ENCODE measurements around the gene PHACTR1. TPM values are rescaled to one million over a fixed set of nuclear protein-coding genes. Genes with fewer than 3 reads are reported as not detected.

The PHACTR1 gene
- total RNA-seq, 1 donor from 2014 or later, result 7.9 TPM

DNA sequence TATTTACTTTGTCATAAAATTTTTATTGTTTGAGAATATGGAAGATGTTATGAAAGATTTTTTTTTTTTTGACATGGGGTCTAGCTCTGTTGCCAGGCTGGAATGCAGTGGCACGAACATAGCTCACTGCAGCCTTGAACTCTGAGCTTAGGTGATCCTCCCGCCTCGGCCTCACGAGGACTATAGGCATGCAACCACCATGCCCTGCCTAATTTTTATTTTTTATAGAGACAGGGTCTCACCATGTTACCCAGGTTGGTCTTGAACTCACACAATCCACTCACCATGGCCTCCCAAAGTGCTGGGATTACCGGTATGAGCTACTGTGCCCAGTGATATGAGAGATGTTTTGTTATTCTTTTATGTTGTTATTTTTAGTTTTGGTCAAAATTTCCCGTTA is 316.0 kb downstream of the PHACTR1 start:
- ATAC-seq, result no peak
- DNase-seq (ENCODE audit: low spot score), result no peak
- intact Hi-C loops (cut with DNase I), result no loop called here

DNA sequence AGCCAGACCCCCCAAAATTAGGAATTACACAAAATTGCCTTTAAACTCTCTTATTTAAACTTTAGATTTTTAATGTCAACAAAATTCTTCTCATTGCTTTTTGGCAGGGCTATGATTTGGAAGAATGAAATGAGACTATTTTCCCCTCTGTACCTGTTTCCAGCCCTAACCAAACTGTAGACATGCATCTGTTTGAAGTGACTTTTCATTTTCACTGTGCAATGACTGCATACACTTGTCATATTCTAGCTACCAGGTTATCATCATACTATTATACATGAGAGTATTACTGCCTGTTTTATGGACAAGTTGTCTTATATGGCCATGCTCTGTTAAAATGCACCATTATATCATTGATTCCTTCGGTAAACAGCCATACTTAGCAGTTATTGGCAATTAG is 316.6 kb downstream of the PHACTR1 start:
- DNase-seq (ENCODE audit: low spot score) (no peak), ATAC-seq (no peak)
- intact Hi-C loops (cut with DNase I), result no loop called here

DNA sequence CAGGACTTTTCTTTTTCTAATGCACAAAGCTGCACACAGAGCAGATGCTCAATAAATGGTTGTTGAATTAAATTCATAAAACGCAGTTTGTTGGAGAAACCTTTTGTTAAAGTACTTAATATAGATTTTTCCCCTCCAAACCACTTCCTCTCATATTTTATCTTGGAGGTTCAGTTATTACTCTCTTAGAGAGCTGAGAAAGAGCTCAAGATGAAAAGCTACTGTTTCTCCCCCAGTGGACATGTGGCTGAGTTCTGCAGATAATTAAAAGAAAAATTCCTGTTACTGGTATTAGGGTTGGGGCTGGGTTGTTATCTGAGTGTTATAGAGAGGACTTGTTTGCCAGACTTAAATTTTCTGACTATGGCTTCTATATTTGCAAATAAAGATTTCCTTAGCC is 317.7 kb downstream of the PHACTR1 start:
- no peak for DNase-seq (ENCODE audit: low spot score)
- intact Hi-C loops (cut with DNase I), result no loop called here
- no peak for ATAC-seq

DNA sequence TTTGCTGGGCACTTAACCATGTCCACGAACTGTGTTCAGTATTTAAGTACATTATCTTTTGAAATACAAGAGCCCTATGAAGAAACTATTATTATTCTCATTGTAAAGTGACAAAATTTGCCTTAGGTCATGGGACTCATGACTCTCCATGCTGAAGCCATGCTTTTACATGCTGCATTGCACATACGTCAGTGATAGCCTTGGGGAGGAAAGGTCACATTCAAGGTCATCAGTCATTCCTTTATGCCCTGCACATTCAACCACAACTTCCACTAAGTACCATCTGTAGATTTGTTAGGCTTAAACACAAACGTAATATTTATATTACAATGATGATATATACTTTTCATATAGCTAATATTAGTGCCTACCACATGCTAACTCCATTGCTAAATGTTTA is 319.0 kb downstream of the PHACTR1 start:
- ATAC-seq (no peak), DNase-seq (ENCODE audit: low spot score) (no peak)
- intact Hi-C loops (cut with DNase I), result no loop called here

DNA sequence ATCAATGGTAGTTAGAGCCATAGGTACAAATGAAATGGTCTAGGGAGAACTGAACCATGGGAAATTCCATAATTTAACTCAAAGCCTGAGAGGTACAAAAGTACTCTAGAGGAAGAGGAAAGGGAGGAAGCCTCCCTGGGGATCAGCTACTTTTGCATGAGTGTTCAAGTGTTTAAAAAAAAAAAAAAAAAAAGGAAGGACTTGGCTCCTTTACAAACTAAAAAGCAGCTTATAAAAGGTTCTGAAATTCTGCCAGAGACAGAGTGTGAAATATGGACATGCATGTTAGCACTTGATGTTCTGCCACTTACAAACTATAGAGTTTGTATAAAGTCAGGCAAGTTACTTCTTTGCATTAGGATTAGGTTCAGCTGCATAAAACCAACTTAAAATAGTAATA is 321.7 kb downstream of the PHACTR1 start:
- intact Hi-C loops (cut with DNase I), result no loop called here
- no peak for ATAC-seq
- no peak for DNase-seq (ENCODE audit: low spot score)

DNA sequence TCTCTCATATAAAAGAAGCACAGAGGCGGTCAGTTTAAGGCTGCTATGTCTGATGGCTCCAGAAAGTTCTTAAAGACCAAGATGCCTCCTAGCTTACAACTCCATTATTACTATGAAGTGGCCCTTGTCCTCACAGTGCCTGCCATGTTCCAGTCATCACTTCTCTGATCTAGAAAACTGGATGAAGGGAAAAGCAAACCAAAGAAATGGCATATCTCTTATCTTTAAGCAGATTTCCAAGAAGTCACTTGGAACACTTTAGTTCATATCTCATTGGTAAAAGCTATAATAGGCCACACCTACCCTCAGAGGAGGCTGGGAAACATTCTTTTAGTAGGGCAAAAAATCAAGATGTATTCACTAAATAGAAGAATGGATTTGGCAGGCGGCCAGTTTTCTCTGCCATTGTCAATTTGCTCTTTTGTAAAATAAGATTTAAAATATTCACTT is 322.2 kb downstream of the PHACTR1 start:
- DNase-seq (ENCODE audit: low spot score) (peak; percentile 59), ATAC-seq (no peak)
- intact Hi-C loops (cut with DNase I), result no loop called here

DNA sequence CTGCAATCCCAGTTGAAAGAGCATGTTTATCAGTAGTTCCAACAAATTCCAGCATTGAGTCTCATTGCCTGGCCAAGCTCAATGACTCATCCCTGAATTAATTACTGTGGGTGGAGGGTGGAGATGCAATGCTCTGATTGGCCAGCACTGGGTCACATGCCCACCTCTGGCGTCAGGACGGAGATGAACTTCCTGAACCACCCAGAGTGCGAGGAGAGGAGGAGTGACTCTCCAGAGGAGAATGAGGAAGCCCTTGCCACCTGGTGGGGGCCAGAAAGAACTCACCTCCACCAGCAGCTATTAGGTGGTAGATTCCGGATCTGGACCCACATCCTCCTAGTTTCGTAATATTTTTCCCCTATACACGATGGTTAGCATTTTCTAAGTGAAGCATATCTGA is 327.8 kb downstream of the PHACTR1 start:
- intact Hi-C loops (cut with DNase I), result no loop called here
- DNase-seq (ENCODE audit: low spot score), result no peak
- no peak for ATAC-seq

DNA sequence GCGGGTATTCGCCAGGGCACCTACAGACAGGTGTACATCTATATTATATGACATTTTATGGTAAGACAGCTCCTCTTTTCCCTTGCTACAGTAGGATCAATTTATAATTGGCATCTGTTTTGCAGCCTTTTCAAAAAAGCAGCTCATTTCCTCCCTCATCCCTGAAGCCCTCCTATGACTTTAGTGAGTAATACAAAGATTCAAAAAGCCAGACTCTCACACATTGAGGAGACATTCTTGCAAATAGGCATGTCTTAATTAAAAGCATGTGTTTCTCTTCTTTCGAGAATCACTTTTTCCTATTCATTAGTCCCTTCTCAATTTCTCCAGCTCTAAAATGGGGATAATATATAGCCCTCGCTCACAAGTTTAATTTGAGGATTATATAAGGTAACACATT is 328.3 kb downstream of the PHACTR1 start:
- DNase-seq (ENCODE audit: low spot score) (no peak), ATAC-seq (no peak)
- intact Hi-C loops (cut with DNase I), result no loop called here

DNA sequence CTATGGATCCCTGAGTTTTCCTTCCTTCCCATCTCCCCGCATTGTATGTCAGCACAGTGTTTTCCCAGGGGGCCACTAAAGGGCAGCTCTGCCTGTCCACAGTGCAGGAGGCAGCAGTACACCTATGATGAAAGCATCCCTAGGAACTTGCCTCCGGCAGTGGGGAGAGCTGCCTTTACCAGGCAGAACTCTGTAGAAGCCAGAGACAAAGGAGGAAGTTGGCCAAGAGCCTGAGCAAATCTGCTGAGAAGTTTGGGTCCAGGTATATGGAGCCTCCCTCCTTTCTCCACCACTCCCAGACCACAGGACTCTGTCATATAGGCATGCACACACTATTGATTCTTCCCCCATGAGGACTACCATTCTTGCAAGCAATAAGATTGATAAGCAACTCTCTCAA is 329.1 kb downstream of the PHACTR1 start:
- ATAC-seq, result no peak

DNA sequence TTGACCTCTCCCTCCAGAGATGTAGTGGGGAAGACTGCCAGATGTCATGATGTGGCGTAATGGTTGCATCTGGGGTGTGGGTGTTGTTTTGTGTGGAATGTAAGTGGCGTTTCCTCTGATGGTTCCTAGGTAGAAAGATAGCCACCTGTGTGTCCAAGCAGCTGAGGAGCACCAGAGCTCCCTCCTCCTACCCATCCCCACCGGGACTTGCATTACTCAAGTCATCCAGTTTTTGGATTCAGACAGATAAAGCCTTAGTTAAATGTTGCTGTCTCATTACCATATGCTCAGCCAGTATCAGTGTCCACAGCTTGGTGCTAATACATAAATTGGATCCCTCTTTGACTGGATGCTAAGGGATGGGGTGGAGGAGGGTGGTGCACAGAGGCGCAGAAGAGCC is 329.5 kb downstream of the PHACTR1 start:
- intact Hi-C loops (cut with DNase I), result no loop called here
- no peak for DNase-seq (ENCODE audit: low spot score)
- no peak for ATAC-seq

More for the DNA sequence above, 329.1 kb downstream of the PHACTR1 start:
- DNase-seq (ENCODE audit: low spot score), result no peak
- intact Hi-C loops (cut with DNase I), result no loop called here

DNA sequence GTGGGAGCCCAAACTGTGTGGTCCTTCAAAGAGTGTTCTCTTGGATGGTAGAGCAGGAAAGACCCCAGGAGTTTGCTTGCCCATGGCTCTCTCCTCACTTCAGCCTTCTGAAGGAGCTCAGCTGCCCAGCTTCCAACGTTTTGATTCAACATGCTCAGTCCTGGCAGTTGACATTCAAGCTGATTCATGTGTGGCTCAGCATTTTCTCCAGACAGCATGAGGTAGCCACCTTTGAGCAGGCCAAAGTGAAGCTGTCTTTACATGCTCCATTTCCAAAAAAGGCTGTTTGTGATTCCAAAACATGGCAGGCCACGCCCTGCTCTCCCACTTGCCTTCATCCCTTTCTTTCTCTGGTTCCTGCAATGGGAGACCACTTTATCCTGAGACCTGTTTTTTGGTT is 331.5 kb downstream of the PHACTR1 start:
- DNase-seq (ENCODE audit: low spot score), result no peak
- intact Hi-C loops (cut with DNase I), result no loop called here
- no peak for ATAC-seq

DNA sequence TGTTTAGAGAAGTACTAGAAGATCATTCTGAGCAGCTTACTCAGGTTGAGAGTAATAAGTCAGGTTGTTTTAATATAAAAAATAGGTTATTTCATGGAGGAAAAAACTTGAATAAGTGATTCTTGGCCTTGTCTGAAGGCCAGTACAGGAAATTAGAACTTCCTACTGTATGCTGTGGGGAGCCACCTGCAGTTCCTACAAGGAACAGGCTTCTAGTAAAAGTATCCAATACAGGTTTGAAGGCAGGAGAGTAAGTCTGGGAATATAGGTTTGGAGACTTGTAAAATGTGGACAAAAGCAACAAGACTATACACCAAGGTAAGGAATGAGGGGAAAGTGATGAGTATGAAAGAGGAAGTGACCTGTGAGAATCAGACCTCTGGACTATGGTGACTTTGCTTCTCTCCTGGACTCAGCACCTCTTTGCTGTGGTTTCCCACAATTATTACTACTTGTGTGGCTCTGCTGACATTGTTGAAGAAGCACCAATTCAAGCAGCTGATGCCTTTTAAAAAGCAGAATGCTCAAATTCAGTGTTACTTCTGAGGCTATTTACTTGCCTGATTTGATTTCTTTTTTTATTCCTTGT is 333.2 kb downstream of the PHACTR1 start:
- DNase-seq (ENCODE audit: low spot score) (no peak), ATAC-seq (no peak)
- intact Hi-C loops (cut with DNase I), result no loop called here

DNA sequence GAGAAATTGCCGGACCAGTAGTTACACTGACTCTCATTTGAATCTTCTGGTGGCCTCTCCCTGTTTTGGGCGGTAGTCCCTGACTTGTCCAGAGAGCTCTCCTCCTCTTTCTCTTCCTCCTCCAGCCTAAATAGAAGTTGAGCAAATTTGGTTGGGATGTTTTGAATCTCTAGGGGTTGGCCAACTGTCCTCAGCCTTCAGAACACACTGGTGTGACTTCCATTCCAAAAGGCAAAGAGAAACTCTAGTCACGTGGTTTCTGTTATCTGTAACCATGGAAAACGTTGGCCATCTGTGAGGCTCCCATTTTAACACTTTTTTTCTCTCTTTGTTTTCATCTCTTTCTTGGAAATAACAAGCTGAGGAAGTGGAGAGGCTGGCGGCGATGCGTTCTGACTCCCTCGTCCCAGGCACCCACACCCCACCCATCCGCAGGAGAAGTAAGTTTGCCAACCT is 336.5 kb downstream of the PHACTR1 start:
- ATAC-seq, result no peak
- intact Hi-C loops (cut with DNase I), result no loop called here
- no peak for DNase-seq (ENCODE audit: low spot score)

DNA sequence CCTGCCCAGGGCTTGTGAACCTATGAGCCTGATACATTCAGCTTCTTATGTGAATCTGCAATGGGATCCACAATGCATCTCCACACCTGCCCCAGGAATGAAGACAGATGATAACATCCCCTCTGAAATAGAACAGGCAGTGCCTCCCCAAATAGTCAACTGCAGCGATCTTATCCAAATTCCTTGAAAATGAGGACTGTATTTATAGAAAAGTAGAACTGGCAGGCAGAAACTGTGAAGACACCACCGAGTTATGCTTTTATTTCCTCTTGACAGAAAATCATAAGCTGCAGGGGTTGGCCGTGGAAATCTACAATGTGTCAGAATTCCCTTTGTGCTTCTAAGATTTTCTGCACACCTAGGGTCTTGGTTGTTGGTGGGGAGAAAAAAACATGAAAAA is 341.5 kb downstream of the PHACTR1 start:
- intact Hi-C loops (cut with DNase I), result no loop called here

DNA sequence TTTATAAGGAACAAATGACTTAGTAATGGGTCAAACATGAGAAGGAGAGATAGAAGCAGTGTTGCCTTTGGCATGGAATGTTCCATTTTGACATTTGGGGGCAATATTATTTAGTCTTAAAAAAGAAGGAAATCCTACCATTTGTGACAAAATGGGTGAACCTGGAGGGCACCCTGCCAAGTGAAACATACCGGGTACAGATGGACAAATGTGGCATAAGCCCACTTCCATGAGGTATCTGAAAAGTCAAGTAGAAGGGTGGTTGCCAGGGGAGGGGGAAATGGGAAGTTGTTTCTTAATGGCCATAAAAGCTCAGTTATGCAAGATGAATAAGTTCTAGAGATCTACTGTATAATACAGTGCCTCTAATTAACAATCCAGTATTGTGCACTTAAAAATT is 342.5 kb downstream of the PHACTR1 start:
- intact Hi-C loops (cut with DNase I), result no loop called here
- DNase-seq (ENCODE audit: low spot score), result no peak
- ATAC-seq, result no peak

More for the DNA sequence above, 341.5 kb downstream of the PHACTR1 start:
- DNase-seq (ENCODE audit: low spot score), result no peak
- ATAC-seq, result no peak

DNA sequence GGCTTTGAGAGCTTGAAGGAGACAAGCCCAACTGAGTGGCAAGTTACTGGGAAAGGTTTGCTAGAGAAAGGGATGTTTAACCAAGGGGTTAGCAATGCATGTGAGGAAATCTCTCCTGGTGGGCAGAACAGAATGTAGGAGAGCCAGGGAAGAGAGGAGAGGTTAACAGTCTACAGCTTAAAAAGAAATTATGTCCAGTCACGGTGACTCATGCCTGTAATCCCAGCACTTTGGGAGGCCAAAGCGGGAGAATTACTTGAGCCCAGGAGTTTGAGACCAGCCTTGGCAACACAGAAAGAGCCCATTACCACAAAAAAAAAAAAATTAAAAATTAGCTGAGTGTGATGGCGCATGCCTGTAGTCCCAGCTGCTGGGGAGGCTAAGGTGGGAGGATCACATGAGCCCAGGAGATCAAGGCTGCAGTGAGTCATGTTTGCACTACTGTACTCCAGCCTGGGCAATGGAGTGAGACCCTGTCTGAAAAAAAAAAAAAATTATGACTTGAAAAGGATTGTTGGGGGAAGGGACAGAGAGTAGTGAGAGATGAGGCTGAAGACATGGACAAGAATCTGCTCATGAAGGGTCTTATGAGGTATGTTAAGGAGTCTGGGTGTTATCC is 346.8 kb downstream of the PHACTR1 start:
- DNase-seq (ENCODE audit: low spot score) (no peak), ATAC-seq (no peak)
- intact Hi-C loops (cut with DNase I), result no loop called here

DNA sequence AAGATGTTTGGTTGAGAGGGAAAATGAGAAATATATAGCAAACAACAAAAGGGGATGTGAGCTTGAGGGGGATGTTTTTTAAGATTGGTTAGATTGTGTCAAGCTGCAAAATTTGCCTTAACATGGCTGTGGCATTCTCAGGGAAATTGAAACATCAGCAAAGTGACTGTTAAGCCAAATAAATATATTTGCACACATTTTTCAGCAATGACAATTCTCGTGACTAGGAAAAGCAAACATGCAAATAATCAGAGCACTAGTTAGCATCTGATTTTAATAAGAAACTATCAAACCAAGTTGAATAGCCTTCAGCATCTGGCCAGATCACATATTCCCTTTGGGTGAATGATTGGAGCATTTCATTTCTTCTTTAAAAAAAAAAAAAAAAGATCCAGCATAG is 349.0 kb downstream of the PHACTR1 start:
- no peak for ATAC-seq
- intact Hi-C loops (cut with DNase I), result no loop called here
- DNase-seq (ENCODE audit: low spot score), result no peak

DNA sequence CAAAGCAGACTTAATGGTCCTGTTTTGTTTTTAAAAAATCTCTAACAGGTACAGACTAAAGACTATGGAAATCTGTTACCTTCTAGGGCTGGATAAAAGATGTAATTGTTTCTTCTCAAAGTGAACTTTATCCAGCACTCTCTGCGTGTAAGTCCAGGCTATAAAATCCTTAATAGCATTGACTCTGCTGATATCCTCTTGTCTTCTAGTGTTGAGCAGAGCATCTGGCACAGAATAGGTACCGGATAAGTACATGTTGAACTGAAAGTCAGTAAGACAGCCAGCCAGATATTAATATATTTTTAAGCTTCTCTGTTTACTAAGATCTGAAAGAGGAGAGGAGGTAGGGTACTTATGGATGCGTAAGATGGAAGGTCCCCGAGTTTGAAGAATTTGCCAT is 349.5 kb downstream of the PHACTR1 start:
- no peak for DNase-seq (ENCODE audit: low spot score)
- intact Hi-C loops (cut with DNase I), result no loop called here
- no peak for ATAC-seq

DNA sequence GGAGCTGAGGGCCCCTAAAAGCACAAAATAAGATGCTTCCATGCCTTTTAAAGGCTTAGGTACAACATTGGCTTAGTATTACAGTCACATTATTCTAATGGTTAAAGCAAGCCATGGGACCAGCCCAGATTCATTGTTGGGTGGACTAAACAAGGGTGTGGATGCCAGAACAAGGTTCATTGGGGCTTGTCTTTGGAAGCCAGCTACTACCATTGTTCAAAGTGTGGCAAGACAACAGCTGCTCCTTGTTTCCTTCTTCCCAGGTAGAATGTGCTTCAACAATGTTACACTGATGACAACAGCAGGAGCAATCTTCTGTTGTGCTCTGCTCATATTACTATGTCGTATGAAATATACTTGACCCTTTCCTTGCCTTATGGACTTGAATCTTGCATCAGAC is 350.3 kb downstream of the PHACTR1 start:
- DNase-seq (ENCODE audit: low spot score) (no peak), ATAC-seq (no peak)
- intact Hi-C loops (cut with DNase I), result no loop called here

DNA sequence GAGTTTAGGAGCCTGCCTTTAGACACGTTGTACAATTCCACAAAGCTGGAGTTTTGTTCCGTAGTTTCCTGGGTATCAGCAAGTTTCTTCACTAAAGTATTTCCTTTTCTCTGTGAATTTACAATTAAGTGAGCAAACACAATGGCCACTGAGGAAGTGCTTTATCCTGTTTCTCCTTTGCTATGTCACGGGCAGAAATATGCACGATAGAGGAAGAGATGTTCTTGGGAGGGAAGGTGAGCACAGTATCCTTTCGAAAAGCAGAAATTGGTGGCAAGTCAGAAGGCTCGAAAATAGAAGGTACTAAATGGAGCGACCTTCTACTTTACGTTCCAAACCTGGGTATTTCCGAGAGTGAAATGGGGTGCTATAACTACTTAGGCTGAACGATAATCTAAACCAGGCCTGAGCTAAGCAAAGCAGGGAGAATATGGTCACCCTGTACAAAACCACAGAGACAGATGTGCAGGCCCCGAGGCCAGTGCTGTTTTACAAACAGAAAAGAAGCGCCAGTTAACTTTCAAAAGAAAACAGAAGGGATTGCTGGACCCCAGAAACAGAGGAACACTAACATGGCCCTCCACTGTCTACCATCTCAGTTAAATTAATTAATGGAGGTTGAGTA is 352.1 kb downstream of the PHACTR1 start:
- intact Hi-C loops (cut with DNase I), result no loop called here
- no peak for DNase-seq (ENCODE audit: low spot score)

More for the DNA sequence above, 352.1 kb downstream of the PHACTR1 start:
- no peak for ATAC-seq

Measured in sciatic nerve (tissue), 2 donors.